Measurements from ENCODE around the gene CYP2J2.

GRCh38 chr1:59892841-59893811 lies 33.4 kb downstream of the CYP2J2 start:
- no peak for TF ChIP-seq CTCF (IDR thresholded peaks at IDR 0.05)
- TF ChIP-seq ZFX (IDR thresholded peaks at IDR 0.05; ENCODE audit: borderline replicate concordance), result no peak
